Esophagus squamous epithelium (tissue), 4 donors: Measurements from ENCODE around the gene RPS6KA6.

ENCODE experiments used
- POLR2A ChIP-seq, 4 donors: fragments of 450-650 bp; IDR thresholded peaks; one replicate each; pipeline ENCODE4 v1.6.1; 2017; ENCODE audit warnings: antibody characterized with exemption in 4 of 4, mild to moderate bottlenecking in 4 of 4, moderate library complexity in 3 of 4
- TF ChIP-seq, protein P1 (sequence below), 6 experiments: fragments of 450-650 bp in 4 of 6; fragments of 200-600 bp in 2 of 6; sonication (generic) in 2 of 6; IDR thresholded peaks; one replicate each; pipeline ENCODE4 v1.5.1; 2016 to 2019; ENCODE audit warnings: antibody characterized with exemption in 6 of 6, mild to moderate bottlenecking in 4 of 6, moderate library complexity in 4 of 6

DNA sequence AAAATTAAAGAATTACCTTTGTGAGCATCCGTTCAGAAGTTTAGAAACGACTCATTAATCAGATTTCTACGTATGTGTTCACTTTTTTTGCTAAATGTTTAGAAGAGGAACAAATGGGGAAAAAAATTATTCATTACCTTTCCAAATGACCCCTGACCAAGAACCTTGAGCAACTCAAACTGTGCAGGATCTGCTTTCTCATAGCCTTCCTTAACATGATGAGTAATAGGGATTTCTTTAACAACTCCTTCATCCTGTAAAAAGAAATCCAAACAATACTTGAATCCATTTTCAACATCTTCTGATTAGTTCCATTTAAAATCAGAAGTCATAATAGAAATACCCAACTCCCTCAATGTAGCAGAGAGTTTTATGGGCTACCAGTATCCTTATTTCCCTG lies 32.1 kb downstream of the RPS6KA6 start:
- TF ChIP-seq, protein P1, sequence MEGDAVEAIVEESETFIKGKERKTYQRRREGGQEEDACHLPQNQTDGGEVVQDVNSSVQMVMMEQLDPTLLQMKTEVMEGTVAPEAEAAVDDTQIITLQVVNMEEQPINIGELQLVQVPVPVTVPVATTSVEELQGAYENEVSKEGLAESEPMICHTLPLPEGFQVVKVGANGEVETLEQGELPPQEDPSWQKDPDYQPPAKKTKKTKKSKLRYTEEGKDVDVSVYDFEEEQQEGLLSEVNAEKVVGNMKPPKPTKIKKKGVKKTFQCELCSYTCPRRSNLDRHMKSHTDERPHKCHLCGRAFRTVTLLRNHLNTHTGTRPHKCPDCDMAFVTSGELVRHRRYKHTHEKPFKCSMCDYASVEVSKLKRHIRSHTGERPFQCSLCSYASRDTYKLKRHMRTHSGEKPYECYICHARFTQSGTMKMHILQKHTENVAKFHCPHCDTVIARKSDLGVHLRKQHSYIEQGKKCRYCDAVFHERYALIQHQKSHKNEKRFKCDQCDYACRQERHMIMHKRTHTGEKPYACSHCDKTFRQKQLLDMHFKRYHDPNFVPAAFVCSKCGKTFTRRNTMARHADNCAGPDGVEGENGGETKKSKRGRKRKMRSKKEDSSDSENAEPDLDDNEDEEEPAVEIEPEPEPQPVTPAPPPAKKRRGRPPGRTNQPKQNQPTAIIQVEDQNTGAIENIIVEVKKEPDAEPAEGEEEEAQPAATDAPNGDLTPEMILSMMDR (IDR thresholded peaks at IDR 0.05), result no peak
- no peak for TF ChIP-seq POLR2A (IDR thresholded peaks at IDR 0.05)
